ENCODE results near the gene LAMA2.

Gene LAMA2

GRCh38 chr6:129102741-129103140 is 219.8 kb downstream of the LAMA2 start:
- in situ Hi-C loops (cut with MboI; ENCODE audit: low pct_unique_long_range_greater_than_20kb, low sequenced_read_pairs, unreplicated experiment): no loop called here
- DNase-seq (ENCODE audit: low spot score): no peak
- no peak for TF ChIP-seq CTCF (IDR thresholded peaks at IDR 0.05; ENCODE audit: extremely low read depth, insufficient read depth, missing control alignments)

GRCh38 chr6:129104131-129104530 is 221.2 kb downstream of the LAMA2 start:
- no peak for TF ChIP-seq CTCF (IDR thresholded peaks at IDR 0.05; ENCODE audit: extremely low read depth, insufficient read depth, missing control alignments)
- in situ Hi-C loops (cut with MboI; ENCODE audit: low pct_unique_long_range_greater_than_20kb, low sequenced_read_pairs, unreplicated experiment): no loop called here
- no peak for DNase-seq (ENCODE audit: low spot score)

- no peak for TF ChIP-seq CTCF (IDR thresholded peaks at IDR 0.05; ENCODE audit: extremely low read depth, insufficient read depth, missing control alignments)
- no peak for DNase-seq (ENCODE audit: low spot score)
- in situ Hi-C loops (cut with MboI; ENCODE audit: low pct_unique_long_range_greater_than_20kb, low sequenced_read_pairs, unreplicated experiment): no loop called here
Observed at GRCh38 chr6:129104560-129104959, 221.6 kb downstream of the LAMA2 start.

GRCh38 chr6:129105035-129105434 is 222.1 kb downstream of the LAMA2 start:
- in situ Hi-C loops (cut with MboI; ENCODE audit: low pct_unique_long_range_greater_than_20kb, low sequenced_read_pairs, unreplicated experiment): no loop called here
- TF ChIP-seq CTCF (IDR thresholded peaks at IDR 0.05; ENCODE audit: extremely low read depth, insufficient read depth, missing control alignments): no peak
- no peak for DNase-seq (ENCODE audit: low spot score)

GRCh38 chr6:129105793-129106192 is 222.9 kb downstream of the LAMA2 start:
- in situ Hi-C loops (cut with MboI; ENCODE audit: low pct_unique_long_range_greater_than_20kb, low sequenced_read_pairs, unreplicated experiment): no loop called here
- no peak for DNase-seq (ENCODE audit: low spot score)
- TF ChIP-seq CTCF (IDR thresholded peaks at IDR 0.05; ENCODE audit: extremely low read depth, insufficient read depth, missing control alignments): no peak

- TF ChIP-seq CTCF (IDR thresholded peaks at IDR 0.05; ENCODE audit: extremely low read depth, insufficient read depth, missing control alignments): no peak
- no peak for DNase-seq (ENCODE audit: low spot score)
- in situ Hi-C loops (cut with MboI; ENCODE audit: low pct_unique_long_range_greater_than_20kb, low sequenced_read_pairs, unreplicated experiment): no loop called here
Observed at GRCh38 chr6:129108337-129108736, 225.4 kb downstream of the LAMA2 start.
